HCT116 (cell line): ENCODE results near the gene PPWD1. TPM values are rescaled to one million over a fixed set of nuclear protein-coding genes. Genes with fewer than 3 reads are reported as not detected.

ENCODE experiments used
- ATAC-seq: fragments of 200-7000 bp; cut with Tn5 transposase; 2 replicates; pipeline ENCODE4 v1.9.1; 2020; ENCODE audit warnings: mild to moderate bottlenecking, moderate library complexity
- BruUV-seq: library from RNA; stranded (reverse); fragments of 400-500 nt; replicated peaks from 2 replicates; lab custom pipeline; 2021; lab: Mats Ljungman, UMichigan
- CTCF ChIA-PET: fragments of 300-600 bp; sonication (Branson Sonifier 250); formaldehyde crosslinking; loops from one replicate; lab custom pipeline; 2021; ENCODE audit warnings: antibody characterized with exemption; lab: Charles Lee
- POLR2A ChIA-PET: fragments of 300-600, 350-600 bp; sonication (Branson Sonifier 250); formaldehyde crosslinking; loops from one replicate; lab custom pipeline; 2021; ENCODE audit warnings: antibody characterized with exemption; lab: Charles Lee
- RAD21 ChIA-PET, 2 experiments: fragments of 300-600 bp; sonication (Branson Sonifier 250); formaldehyde crosslinking; loops; one replicate each; lab custom pipeline; 2023; ENCODE audit warnings: low total read pairs in 2 of 2; ENCODE audit not compliant: uncharacterized antibody in 2 of 2, unreplicated experiment in 2 of 2, low non-redundant PET in 1 of 2; lab: Charles Lee
- DNase-seq: peaks from one replicate; pipeline ENCODE4 v3.0.0-alpha.2; 2010; ENCODE audit warnings: low read depth, low spot score
- H2AFZ ChIP-seq: fragments of 200-600 bp; shearing (Covaris generic), sonication (generic); 2 replicates; pipeline ENCODE4 v1.6.1; 2017; ENCODE audit warnings: low read depth, mixed run types, mixed read lengths, antibody characterized with exemption, low read length; ENCODE audit not compliant: poor library complexity, severe bottlenecking
- H3K27ac ChIP-seq: 2 replicates; pipeline ENCODE4 v1.5.1; 2012; ENCODE audit warnings: low read depth, low read length
- H3K27me3 ChIP-seq: fragments of 200-600 bp; sonication (generic); 2 replicates; pipeline ENCODE4 v1.6.1; 2016; ENCODE audit warnings: mixed run types, low read length, mixed read lengths; ENCODE audit not compliant: insufficient read depth
- H3K36me3 ChIP-seq, 2 experiments: fragments of 200-500 bp in 1 of 2; fragments of 200-600 bp in 1 of 2; sonication (Bioruptor generic) in 1 of 2; sonication (generic) in 1 of 2; 2 replicates each; pipeline versions ENCODE4 v1.5.1 to v1.6.1; 2014 to 2016; ENCODE audit warnings: low read length in 2 of 2, inconsistent platforms in 1 of 2, mixed read lengths in 1 of 2, mixed run types in 1 of 2; ENCODE audit not compliant: insufficient read depth in 2 of 2, control insufficient read depth in 1 of 2
- H3K4me1 ChIP-seq, 2 experiments: fragments of 200-600 bp in 1 of 2; sonication (generic) in 1 of 2; 2 replicates each; pipeline versions ENCODE4 v1.5.1 to v1.6.1; 2012 to 2017; ENCODE audit warnings: low read length in 2 of 2, inconsistent platforms in 1 of 2, mild to moderate bottlenecking in 1 of 2, mixed read lengths in 1 of 2, mixed run types in 1 of 2, moderate library complexity in 1 of 2; ENCODE audit not compliant: insufficient read depth in 2 of 2, control insufficient read depth in 1 of 2
- H3K4me2 ChIP-seq: fragments of 200-600 bp; sonication (generic); 2 replicates; pipeline ENCODE4 v1.6.1; 2017; ENCODE audit warnings: mixed run types, low read length, mixed read lengths
- H3K4me3 ChIP-seq, 2 experiments: fragments of 200-600 bp in 1 of 2; sonication (generic) in 1 of 2; replicated peaks in 1 of 2; 2 replicates each; pipeline ENCODE4 v1.5.1; 2011 to 2016; ENCODE audit warnings: low read length in 2 of 2, control low read depth in 1 of 2, low read depth in 1 of 2, mild to moderate bottlenecking in 1 of 2, mixed read lengths in 1 of 2, mixed run types in 1 of 2
- H3K79me2 ChIP-seq: fragments of 200-600 bp; sonication (generic); 2 replicates; pipeline ENCODE4 v1.6.1; 2017; ENCODE audit warnings: mild to moderate bottlenecking, mixed run types, low read length, moderate library complexity, mixed read lengths; ENCODE audit not compliant: insufficient read depth
- H3K9ac ChIP-seq: fragments of 200-600 bp; sonication (generic); 2 replicates; pipeline ENCODE4 v1.6.1; 2016; ENCODE audit warnings: low read length, mixed read lengths
- H3K9me2 ChIP-seq: fragments of 200-600 bp; sonication (generic), shearing (Covaris generic); 2 replicates; pipeline ENCODE4 v1.6.1; 2017; ENCODE audit warnings: mixed run types, mild to moderate bottlenecking, moderate library complexity; ENCODE audit not compliant: insufficient read depth
- H3K9me3 ChIP-seq, 2 experiments: fragments of 200-500 bp in 1 of 2; fragments of 200-600 bp in 1 of 2; sonication (Bioruptor generic) in 1 of 2; sonication (generic) in 1 of 2; 2 replicates each; pipeline ENCODE4 v1.6.1; 2014 to 2017; ENCODE audit warnings: low read length in 2 of 2, mixed read lengths in 2 of 2, inconsistent platforms in 1 of 2, low read depth in 1 of 2, mild to moderate bottlenecking in 1 of 2, mixed run types in 1 of 2, moderate library complexity in 1 of 2; ENCODE audit not compliant: control insufficient read depth in 1 of 2, insufficient read depth in 1 of 2
- H4K20me1 ChIP-seq: fragments of 200-600 bp; sonication (generic), shearing (Covaris generic); 2 replicates; pipeline ENCODE4 v1.6.1; 2017; ENCODE audit warnings: mixed run types, mild to moderate bottlenecking, moderate library complexity; ENCODE audit not compliant: insufficient read depth
- ATF3 ChIP-seq: IDR thresholded peaks from 2 replicates; pipeline ENCODE4 v1.6.1; 2012
- CEBPB ChIP-seq: IDR thresholded peaks from 2 replicates; pipeline ENCODE4 v1.6.1; 2012; ENCODE audit warnings: low read depth
- ELF1 ChIP-seq: IDR thresholded peaks from 2 replicates; pipeline ENCODE4 v1.6.1; 2012; ENCODE audit warnings: low read depth, borderline replicate concordance
- EZH2 ChIP-seq: fragments of 200-600 bp; sonication (generic); IDR thresholded peaks from 2 replicates; pipeline ENCODE4 v1.6.1; 2017; ENCODE audit warnings: antibody characterized with exemption, mixed run types
- EZH2phosphoT487 ChIP-seq: fragments of 200-600 bp; IDR thresholded peaks from 2 replicates; pipeline ENCODE4 v1.6.1; 2018; ENCODE audit warnings: antibody characterized with exemption, borderline replicate concordance
- JUND ChIP-seq: IDR thresholded peaks from 2 replicates; pipeline ENCODE4 v1.6.1; 2012
- MAX ChIP-seq: IDR thresholded peaks from 2 replicates; pipeline ENCODE4 v1.6.1; 2012
- POLR2A ChIP-seq: IDR thresholded peaks from 2 replicates; pipeline ENCODE4 v1.7.0; 2011; ENCODE audit warnings: borderline replicate concordance; ENCODE audit not compliant: insufficient read depth, insufficient read length; ENCODE audit errors: extremely low read depth
- RAD21 ChIP-seq: IDR thresholded peaks from 2 replicates; pipeline ENCODE4 v1.6.1; 2012; ENCODE audit warnings: low read depth, mild to moderate bottlenecking
- REST ChIP-seq: IDR thresholded peaks from 2 replicates; pipeline ENCODE4 v1.6.1; 2012; ENCODE audit warnings: low read depth
- SIN3A ChIP-seq: IDR thresholded peaks from 2 replicates; pipeline ENCODE4 v1.6.1; 2012; ENCODE audit warnings: low read depth
- TCF7L2 ChIP-seq: IDR thresholded peaks from 2 replicates; pipeline ENCODE4 v1.7.0; 2011; ENCODE audit warnings: borderline replicate concordance, inconsistent platforms; ENCODE audit not compliant: insufficient read depth, insufficient read length; ENCODE audit errors: extremely low read depth
- YY1 ChIP-seq: IDR thresholded peaks from 2 replicates; pipeline ENCODE4 v1.6.1; 2011; ENCODE audit warnings: low read length, low read depth, moderate library complexity, mild to moderate bottlenecking; ENCODE audit not compliant: insufficient replicate concordance; ENCODE audit errors: extremely low read depth
- ZBTB33 ChIP-seq: IDR thresholded peaks from 2 replicates; pipeline ENCODE4 v1.6.1; 2011; ENCODE audit warnings: mild to moderate bottlenecking, low read length, moderate library complexity; ENCODE audit not compliant: insufficient replicate concordance; ENCODE audit errors: extremely low read depth
- ZFX ChIP-seq: fragments of 450-650 bp; IDR thresholded peaks from 2 replicates; pipeline ENCODE4 v1.6.1; 2017
- ZNF274 ChIP-seq: fragments of 200-500 bp; sonication (Bioruptor generic); IDR thresholded peaks from 2 replicates; pipeline ENCODE4 v1.6.1; 2014; ENCODE audit warnings: mild to moderate bottlenecking, low read depth, low read length, inconsistent platforms
- intact Hi-C: fragments of 100-400 bp; cut with micrococcal nuclease; formaldehyde crosslinking; loops from 2 replicates; pipeline ENCODE4 v1.10.0; 2022
- total RNA-seq: library from RNA; stranded (reverse); gene quantifications from one replicate; pipeline ENCODE4 v1.2.1, GENCODE V29; 2021; ENCODE audit not compliant: unreplicated experiment

Gene PPWD1
- total RNA-seq, 1 experiment from 2014 or later = 25.5 TPM

GRCh38 chr5:65556181-65556580 is 6.9 kb upstream of the PPWD1 start:
- no peak overlapping the region for H3K4me2 ChIP-seq
- DNase-seq (no peak), ATAC-seq (no peak)
- no peaks in the 10 kb centered on the region for H3K9me3 ChIP-seq
- H3K4me1 ChIP-seq = no peaks in the 10 kb centered on the region
- POLR2A ChIA-PET = no interaction called here
- no peaks in the 10 kb centered on the region for H3K27me3 ChIP-seq
- CTCF ChIA-PET = no interaction called here
- peaks cover 13 to 17% of the 10 kb centered on the region in 2 experiments for H3K36me3 ChIP-seq
- H3K79me2 ChIP-seq = peaks cover 59% of the 10 kb centered on the region
- no TSS peak for BruUV-seq
- H3K4me3 ChIP-seq = no peak overlapping the region
- no peak overlapping the region for H3K27ac ChIP-seq
- H4K20me1 ChIP-seq = no peaks in the 10 kb centered on the region; the same call in 1 of the 2 replicates
- H3K9ac ChIP-seq = no peak overlapping the region
- no peaks in the 10 kb centered on the region for H3K9me2 ChIP-seq
- TF ChIP-seq CEBPB (no peak), MAX (no peak), EZH2 (no peak), REST (no peak), EZH2phosphoT487 (no peak), ZNF274 (no peak), ZFX (no peak), JUND (no peak), ELF1 (no peak), ZBTB33 (no peak), TCF7L2 (no peak), POLR2A (no peak), RAD21 (no peak), YY1 (no peak), ATF3 (no peak), SIN3A (no peak)
- intact Hi-C loops = no loop called here
- H2AFZ ChIP-seq = no peak overlapping the region
- RAD21 ChIA-PET = interaction anchor here in 1 of 2 experiments (0.5 kb wide), 1 partner anchor 17 kb away, joined by 4 read pairs; no protein-coding TSS in a partner anchor
